Measurements from ENCODE around the gene ABCA3.

GRCh38 chr16:2359919-2360318, 19.4 kb upstream of the ABCA3 start:
- TF ChIP-seq CTCF (conservative IDR thresholded peaks at IDR 0.05) (no peak), EZH2 (IDR thresholded peaks at IDR 0.05; ENCODE audit: low read depth) (no peak)
